ENCODE results near the gene TTBK1. TPM values are rescaled to one million over a fixed set of nuclear protein-coding genes. Genes with fewer than 3 reads are reported as not detected.

Gene TTBK1
- total and polyA plus RNA-seq, 12 donors, result 0.17 to 5.4 (median 0.65) TPM

DNA sequence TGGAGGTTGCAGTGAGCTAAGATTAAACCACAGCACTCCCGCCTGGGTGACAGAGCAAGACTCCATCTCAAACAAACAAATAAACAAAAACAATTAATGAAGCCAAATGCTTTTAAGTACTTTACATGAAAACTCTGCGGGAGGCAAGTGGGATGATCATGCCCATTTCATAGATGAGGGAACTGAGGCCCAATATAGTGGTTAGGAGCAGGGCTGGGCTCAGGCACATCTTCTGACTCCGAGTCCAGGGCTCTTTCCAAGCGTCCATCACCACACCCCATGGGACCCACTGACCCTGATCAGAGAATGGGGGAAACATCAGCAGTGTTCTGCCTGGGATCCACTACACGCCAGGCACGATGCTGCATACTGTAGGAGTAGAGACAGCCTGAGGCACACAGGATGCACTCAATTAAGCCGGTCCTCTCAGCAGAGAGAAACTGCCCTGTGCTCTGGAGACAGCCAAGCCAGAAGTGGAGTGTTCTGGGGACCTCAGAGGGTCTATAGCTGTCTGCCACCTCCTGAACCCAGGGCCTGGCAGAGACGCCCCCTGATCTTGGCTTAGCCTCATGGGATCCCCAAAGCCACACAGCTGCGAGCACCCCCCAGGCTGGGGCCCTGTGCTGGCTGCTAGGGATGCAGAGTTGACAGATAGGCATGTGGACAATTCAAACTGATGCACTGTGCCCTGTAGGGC is 13.5 kb downstream of the TTBK1 start:
- H3K9me3 ChIP-seq (replicated peaks in 1 of 3), result no peaks in the 10 kb centered on the region
- H3K36me3 ChIP-seq (replicated peaks in 1 of 2), result no peaks in the 10 kb centered on the region
- H3K4me3 ChIP-seq, result no peak overlapping the region
- TF ChIP-seq, protein P1, sequence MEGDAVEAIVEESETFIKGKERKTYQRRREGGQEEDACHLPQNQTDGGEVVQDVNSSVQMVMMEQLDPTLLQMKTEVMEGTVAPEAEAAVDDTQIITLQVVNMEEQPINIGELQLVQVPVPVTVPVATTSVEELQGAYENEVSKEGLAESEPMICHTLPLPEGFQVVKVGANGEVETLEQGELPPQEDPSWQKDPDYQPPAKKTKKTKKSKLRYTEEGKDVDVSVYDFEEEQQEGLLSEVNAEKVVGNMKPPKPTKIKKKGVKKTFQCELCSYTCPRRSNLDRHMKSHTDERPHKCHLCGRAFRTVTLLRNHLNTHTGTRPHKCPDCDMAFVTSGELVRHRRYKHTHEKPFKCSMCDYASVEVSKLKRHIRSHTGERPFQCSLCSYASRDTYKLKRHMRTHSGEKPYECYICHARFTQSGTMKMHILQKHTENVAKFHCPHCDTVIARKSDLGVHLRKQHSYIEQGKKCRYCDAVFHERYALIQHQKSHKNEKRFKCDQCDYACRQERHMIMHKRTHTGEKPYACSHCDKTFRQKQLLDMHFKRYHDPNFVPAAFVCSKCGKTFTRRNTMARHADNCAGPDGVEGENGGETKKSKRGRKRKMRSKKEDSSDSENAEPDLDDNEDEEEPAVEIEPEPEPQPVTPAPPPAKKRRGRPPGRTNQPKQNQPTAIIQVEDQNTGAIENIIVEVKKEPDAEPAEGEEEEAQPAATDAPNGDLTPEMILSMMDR (IDR thresholded peaks at IDR 0.05), result no peak
- TF ChIP-seq POLR2A (IDR thresholded peaks at IDR 0.05), result no peak
- no peak for DNase-seq
- no peaks in the 10 kb centered on the region for H3K4me1 ChIP-seq (replicated peaks in 1 of 2)
- H3K27ac ChIP-seq, result no peak overlapping the region
- intact Hi-C loops (cut with DNase I), result no loop called here
- 78 to 86% (median 84%) methylated on average over 7 to 9 of the region's 9 CpGs for WGBS, 4 donors
- no peaks in the 10 kb centered on the region for H3K27me3 ChIP-seq

DNA sequence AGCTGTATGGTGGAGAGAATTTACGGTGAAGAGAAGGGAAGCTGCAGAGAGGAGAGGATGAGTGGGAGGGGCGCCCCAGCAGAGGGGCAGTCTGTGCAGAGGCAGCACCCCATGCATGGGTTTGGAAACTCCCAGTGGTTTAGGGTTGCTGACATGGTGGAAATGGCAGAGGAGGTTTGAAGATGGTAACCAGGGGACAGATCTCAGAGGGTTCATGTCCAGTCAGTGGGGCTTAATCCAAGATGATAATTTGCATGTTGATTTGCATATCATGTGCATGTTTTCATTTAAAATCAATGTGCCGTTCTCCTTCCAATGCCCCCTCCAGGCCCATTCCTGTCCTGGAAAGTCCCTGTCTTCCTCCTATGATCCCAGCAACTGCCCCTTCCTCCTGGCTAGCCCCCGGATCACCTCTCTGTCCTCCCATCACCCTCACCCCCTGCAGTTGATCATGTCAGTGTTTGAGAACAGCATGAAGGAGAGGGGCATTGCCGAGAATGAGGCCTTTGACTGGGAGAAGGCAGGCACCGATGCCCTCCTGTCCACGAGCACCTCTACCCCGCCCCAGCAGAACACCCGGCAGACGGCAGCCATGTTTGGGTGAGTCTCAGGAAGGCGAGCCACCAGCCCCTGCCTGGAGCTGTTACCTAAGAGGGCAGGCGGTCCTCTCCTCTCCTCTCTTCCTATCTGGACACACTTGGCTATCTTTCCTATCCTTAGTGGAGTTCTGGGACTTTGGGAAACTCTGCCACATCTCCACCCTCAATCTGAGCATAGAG is 14.3 kb downstream of the TTBK1 start:
- TF ChIP-seq, protein P1 (IDR thresholded peaks at IDR 0.05), result no peak
- no peak for TF ChIP-seq POLR2A (IDR thresholded peaks at IDR 0.05)
- Histone ChIP-seq H3K27me3 (no peaks in the 10 kb centered on the region), H3K27ac (no peak overlapping the region), H3K9me3 (replicated peaks in 1 of 3) (no peaks in the 10 kb centered on the region), H3K4me1 (replicated peaks in 1 of 2) (no peaks in the 10 kb centered on the region), H3K36me3 (replicated peaks in 1 of 2) (no peaks in the 10 kb centered on the region), H3K4me3 (no peak overlapping the region)
- DNase-seq, result no peak
- intact Hi-C loops (cut with DNase I), result no loop called here
- WGBS, 4 donors, result 76 to 87% (median 85%) methylated on average over 8 to 12 of the region's 12 CpGs

DNA sequence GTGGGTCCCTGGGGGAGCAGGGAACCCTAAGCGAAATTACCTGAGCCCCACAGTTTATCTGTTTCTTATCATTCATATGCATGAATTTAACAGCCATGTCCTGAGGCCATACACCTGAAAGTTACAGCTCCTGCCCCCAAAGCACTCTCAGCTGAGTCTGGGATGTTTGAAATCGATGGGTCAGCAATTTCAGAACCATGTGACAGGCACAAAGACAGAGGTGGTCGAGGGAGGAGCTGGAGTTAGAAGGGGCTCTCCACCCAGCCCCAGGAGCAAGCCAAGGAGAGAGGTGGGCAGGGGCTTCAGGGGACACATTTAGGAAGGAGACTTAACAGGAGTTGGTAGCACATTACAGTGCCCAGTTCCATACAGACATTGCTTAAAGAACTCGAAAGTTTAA is 14.9 kb downstream of the TTBK1 start:
- no peak for DNase-seq
- no peaks in the 10 kb centered on the region for H3K36me3 ChIP-seq (replicated peaks in 1 of 2)
- WGBS, 4 donors, result 54 to 69% (median 66%) methylated on average over 4 of the region's 4 CpGs
- TF ChIP-seq, protein P1 (IDR thresholded peaks at IDR 0.05), result no peak
- TF ChIP-seq POLR2A (IDR thresholded peaks at IDR 0.05), result no peak
- H3K4me1 ChIP-seq (replicated peaks in 1 of 2), result no peaks in the 10 kb centered on the region
- no peak overlapping the region for H3K4me3 ChIP-seq
- intact Hi-C loops (cut with DNase I), result no loop called here
- H3K27ac ChIP-seq, result no peak overlapping the region
- no peaks in the 10 kb centered on the region for H3K9me3 ChIP-seq (replicated peaks in 1 of 3)
- no peaks in the 10 kb centered on the region for H3K27me3 ChIP-seq

DNA sequence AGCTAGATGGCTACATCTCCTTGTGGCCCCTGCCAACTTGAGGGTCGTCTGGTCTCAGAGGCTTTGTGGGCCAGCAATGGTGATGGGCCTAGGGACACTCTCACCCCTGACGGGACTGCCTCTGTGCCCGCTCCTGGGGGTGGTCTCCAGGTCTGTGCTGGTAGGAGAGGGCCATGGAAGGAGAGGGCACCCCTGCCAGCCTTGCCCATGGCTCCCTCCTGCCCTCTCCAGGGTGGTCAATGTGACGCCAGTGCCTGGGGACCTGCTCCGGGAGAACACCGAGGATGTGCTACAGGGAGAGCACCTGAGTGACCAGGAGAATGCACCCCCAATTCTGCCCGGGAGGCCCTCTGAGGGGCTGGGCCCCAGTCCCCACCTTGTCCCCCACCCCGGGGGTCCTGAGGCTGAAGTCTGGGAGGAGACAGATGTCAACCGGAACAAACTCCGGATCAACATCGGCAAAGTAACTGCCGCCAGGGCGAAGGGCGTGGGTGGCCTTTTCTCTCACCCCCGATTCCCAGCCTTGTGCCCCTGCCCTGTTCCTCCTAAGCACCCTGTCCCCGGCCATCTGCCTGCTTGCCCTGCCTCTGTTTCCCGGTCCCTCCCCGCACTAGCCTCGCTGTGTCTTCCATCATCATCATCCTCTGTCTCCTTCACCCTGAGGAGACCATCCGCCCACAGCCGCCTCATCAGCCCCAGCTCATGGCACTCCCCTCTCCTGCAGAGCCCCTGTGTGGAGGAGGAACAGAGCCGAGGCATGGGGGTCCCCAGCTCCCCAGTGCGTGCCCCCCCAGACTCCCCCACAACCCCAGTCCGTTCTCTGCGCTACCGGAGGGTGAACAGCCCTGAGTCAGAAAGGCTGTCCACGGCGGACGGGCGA is 15.8 kb downstream of the TTBK1 start:
- H3K4me3 ChIP-seq, result no peak overlapping the region
- no peaks in the 10 kb centered on the region for H3K36me3 ChIP-seq (replicated peaks in 1 of 2)
- H3K27ac ChIP-seq, result no peak overlapping the region
- no peaks in the 10 kb centered on the region for H3K9me3 ChIP-seq (replicated peaks in 1 of 3)
- no peaks in the 10 kb centered on the region for H3K27me3 ChIP-seq
- TF ChIP-seq POLR2A (IDR thresholded peaks at IDR 0.05), result no peak
- TF ChIP-seq, protein P1 (IDR thresholded peaks at IDR 0.05), result no peak
- H3K4me1 ChIP-seq (replicated peaks in 1 of 2), result no peaks in the 10 kb centered on the region
- WGBS, 4 donors, result 85 to 92% (median 87%) methylated on average over 24 to 30 of the region's 30 CpGs
- intact Hi-C loops (cut with DNase I), result no loop called here
- no peak for DNase-seq
